Measurements from ENCODE around the gene GRIN2C.

Gene GRIN2C

DNA sequence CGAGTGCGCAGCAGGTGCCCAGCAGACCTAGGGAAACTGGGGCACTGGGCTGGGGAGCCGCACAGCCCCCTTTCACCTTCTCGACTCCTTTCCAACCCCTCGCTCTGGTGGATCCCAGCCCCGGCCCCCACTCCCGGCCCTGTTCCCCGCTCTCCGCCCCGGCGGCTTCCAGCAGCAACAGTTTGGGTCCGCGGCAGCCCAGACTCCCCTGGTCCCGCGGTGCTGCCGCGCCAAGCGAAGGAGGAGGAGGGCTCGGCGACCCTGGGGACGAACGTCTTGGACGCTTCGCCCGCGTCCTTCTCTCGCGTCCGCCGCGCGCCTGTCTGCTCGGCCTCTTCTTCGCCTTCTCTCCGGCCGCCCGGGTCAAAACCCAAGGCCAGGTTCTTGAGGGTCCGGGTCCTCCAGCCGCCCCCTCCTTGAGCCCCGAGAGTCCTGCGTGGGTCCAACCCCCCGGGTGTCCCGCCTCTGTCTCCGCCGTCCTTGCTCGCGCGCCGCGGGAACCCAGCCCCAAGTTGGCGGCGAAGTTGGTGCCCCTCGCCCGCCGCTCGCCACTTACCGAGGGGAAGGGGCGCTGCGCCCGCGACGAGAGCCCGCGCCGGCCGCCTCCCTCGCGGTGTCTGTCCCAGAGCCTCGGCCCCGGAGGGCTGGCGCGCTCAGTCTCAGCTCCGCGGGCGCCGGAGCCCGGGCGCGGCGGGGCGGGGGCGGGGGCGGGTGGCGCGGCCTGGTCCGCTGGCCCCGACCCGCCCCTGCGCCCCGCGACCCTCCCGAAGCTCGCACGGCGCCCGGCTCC is 1.4 kb upstream of the GRIN2C start:
- TF ChIP-seq ZFX (IDR thresholded peaks at IDR 0.05) = no peak
- TF ChIP-seq, protein P1, sequence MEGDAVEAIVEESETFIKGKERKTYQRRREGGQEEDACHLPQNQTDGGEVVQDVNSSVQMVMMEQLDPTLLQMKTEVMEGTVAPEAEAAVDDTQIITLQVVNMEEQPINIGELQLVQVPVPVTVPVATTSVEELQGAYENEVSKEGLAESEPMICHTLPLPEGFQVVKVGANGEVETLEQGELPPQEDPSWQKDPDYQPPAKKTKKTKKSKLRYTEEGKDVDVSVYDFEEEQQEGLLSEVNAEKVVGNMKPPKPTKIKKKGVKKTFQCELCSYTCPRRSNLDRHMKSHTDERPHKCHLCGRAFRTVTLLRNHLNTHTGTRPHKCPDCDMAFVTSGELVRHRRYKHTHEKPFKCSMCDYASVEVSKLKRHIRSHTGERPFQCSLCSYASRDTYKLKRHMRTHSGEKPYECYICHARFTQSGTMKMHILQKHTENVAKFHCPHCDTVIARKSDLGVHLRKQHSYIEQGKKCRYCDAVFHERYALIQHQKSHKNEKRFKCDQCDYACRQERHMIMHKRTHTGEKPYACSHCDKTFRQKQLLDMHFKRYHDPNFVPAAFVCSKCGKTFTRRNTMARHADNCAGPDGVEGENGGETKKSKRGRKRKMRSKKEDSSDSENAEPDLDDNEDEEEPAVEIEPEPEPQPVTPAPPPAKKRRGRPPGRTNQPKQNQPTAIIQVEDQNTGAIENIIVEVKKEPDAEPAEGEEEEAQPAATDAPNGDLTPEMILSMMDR (conservative IDR thresholded peaks at IDR 0.05) = no peak
- H3K27ac ChIP-seq = no peak overlapping the region

DNA sequence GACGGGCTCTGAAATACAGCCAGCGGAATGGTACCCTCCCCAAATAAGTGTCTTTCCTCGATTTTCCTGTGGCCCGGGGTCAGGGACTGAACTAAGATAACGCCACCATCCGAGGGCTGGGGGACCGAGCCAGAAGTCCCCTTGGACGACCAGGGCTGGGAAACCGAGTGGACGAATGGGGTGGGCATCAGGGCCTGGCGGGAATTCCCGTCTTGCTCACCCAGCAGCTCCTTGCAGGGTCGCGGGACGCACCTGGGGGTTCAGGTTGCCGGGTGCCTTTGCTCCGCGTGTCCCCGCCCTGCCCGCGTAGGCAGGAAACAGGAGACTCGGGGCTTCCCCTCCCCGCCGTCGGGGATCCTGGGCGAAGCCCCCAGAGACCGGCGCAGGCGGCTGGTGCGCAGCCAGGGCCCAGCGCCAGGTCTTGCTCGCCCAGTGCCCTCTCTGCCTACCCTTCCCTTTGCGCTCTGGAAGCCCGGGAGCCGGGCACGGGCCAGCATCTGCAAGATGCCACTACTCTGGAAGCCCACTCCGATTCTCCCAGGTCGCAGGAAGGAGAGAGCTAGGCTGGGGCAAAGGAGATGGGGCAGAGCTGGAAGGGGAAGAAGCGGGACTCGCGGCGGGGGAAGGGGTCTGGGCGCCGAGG is 665 bp upstream of the GRIN2C start:
- H3K27ac ChIP-seq = no peak overlapping the region
- TF ChIP-seq, protein P1 (conservative IDR thresholded peaks at IDR 0.05) = no peak; the same call in 1 of the 2 replicates
- no peak for TF ChIP-seq ZFX (IDR thresholded peaks at IDR 0.05)

DNA sequence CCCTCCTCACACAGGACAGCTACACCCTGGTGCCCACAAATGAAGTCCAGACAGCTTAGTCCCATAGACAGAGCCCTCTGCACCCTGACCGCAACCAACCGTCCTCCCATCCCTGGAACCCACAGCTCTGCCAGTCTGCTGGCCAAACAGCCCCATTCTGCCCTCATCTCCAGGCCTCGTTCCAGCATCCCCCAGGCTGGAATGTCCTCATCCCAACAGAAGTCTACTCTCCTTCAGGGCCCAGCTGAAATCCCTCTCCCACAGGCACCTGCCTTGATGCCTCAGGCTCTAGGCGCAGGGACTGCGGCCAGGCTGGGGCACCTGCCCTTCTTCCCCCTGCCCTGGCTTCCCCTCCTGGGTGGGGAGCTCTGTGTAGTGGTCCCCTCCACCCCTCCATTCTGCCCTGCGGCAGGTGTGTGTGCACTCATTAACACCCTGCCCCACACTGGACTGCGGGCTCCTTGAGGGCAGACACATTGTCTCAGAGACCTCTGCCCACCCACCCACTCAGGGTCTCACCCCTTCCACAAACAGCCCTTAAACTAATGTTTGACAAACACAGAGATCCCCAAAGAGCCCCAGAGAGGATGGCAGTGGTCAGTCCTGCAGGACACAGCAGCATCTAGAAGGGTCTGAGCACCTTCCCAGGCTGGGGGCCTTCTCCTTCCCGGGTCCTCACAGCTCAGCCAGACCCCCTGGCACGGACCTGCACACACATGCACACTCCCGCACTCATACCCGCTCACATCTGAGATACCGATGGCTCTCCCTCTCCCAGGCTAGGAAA is 820 bp downstream of the GRIN2C start:
- H3K27ac ChIP-seq = no peak overlapping the region
- TF ChIP-seq, protein P1 (conservative IDR thresholded peaks at IDR 0.05) = no peak
- TF ChIP-seq ZFX (IDR thresholded peaks at IDR 0.05) = no peak

GRCh38 chr17:74857191-74857590 is 2.5 kb downstream of the GRIN2C start:
- no peak for TF ChIP-seq ZFX (IDR thresholded peaks at IDR 0.05)
- TF ChIP-seq, protein P1 (conservative IDR thresholded peaks at IDR 0.05) = no peak
- no peak overlapping the region for H3K27ac ChIP-seq

DNA sequence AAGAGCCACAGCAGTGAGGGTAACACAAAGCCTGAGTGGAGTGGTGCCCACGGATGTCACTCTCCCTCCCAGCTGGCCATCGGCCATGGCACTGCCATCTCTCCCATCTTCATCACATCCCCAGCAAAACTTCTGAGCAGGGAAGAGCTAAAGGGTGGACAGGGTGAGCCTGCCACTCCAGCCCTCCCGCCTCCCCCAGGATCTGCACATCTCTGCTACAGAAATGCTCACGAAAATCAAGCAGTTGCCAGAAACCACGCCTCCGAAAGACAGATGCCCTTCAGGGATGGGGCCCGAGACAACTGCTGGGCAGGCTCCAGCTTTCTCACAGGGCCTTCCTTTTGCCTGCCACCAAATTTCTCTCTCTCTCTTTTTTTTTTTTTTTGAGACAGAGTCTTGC is 3.6 kb downstream of the GRIN2C start:
- H3K27ac ChIP-seq = no peak overlapping the region
- TF ChIP-seq, protein P1 (conservative IDR thresholded peaks at IDR 0.05) = no peak
- TF ChIP-seq ZFX (IDR thresholded peaks at IDR 0.05) = no peak

GRCh38 chr17:74855323-74855722 is 4.4 kb downstream of the GRIN2C start:
- TF ChIP-seq, protein P1 (conservative IDR thresholded peaks at IDR 0.05) = no peak
- TF ChIP-seq ZFX (IDR thresholded peaks at IDR 0.05) = no peak
- no peak overlapping the region for H3K27ac ChIP-seq

- no peak overlapping the region for H3K27ac ChIP-seq
- TF ChIP-seq, protein P1 (conservative IDR thresholded peaks at IDR 0.05) = no peak
- no peak for TF ChIP-seq ZFX (IDR thresholded peaks at IDR 0.05)
Measured at GRCh38 chr17:74854792-74855191, 4.9 kb downstream of the GRIN2C start.

Measured in C4-2B (cell line).